ENCODE results near the gene LRRC25. TPM values are rescaled to one million over a fixed set of nuclear protein-coding genes. Genes with fewer than 3 reads are reported as not detected.

LRRC25 gene
- total RNA-seq, 1 donor from 2014 or later = not detected

- TF ChIP-seq, protein P1, sequence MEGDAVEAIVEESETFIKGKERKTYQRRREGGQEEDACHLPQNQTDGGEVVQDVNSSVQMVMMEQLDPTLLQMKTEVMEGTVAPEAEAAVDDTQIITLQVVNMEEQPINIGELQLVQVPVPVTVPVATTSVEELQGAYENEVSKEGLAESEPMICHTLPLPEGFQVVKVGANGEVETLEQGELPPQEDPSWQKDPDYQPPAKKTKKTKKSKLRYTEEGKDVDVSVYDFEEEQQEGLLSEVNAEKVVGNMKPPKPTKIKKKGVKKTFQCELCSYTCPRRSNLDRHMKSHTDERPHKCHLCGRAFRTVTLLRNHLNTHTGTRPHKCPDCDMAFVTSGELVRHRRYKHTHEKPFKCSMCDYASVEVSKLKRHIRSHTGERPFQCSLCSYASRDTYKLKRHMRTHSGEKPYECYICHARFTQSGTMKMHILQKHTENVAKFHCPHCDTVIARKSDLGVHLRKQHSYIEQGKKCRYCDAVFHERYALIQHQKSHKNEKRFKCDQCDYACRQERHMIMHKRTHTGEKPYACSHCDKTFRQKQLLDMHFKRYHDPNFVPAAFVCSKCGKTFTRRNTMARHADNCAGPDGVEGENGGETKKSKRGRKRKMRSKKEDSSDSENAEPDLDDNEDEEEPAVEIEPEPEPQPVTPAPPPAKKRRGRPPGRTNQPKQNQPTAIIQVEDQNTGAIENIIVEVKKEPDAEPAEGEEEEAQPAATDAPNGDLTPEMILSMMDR (conservative IDR thresholded peaks at IDR 0.05) = no peak
- H3K36me3 Mint-ChIP-seq (ENCODE audit: low read depth) = no peaks in the 10 kb centered on the region
- peak overlapping the region; percentile 60 for H3K4me3 Mint-ChIP-seq
- no peak for DNase-seq (ENCODE audit: low read depth, low spot score)
- peaks cover 29% of the 10 kb centered on the region for H3K4me1 Mint-ChIP-seq
- no peaks in the 10 kb centered on the region for H3K9me3 Mint-ChIP-seq
- H3K27me3 Mint-ChIP-seq (ENCODE audit: low read depth) = peaks cover 17% of the 10 kb centered on the region
- H3K27ac Mint-ChIP-seq (ENCODE audit: unreplicated experiment) = peak overlapping the region; percentile 67
Observed at GRCh38 chr19:18423258-18424020, 26.0 kb upstream of the LRRC25 start.

GRCh38 chr19:18422530-18423191 is 25.2 kb upstream of the LRRC25 start:
- Mint-ChIP-seq H3K27ac (ENCODE audit: unreplicated experiment) (peak overlapping the region; percentile 67), H3K36me3 (ENCODE audit: low read depth) (no peaks in the 10 kb centered on the region), H3K27me3 (ENCODE audit: low read depth) (peaks cover 22% of the 10 kb centered on the region), H3K4me1 (peaks cover 32% of the 10 kb centered on the region), H3K9me3 (no peaks in the 10 kb centered on the region), H3K4me3 (peak overlapping the region; percentile 78)
- TF ChIP-seq, protein P1 (conservative IDR thresholded peaks at IDR 0.05) = no peak
- no peak for DNase-seq (ENCODE audit: low read depth, low spot score)

DNA sequence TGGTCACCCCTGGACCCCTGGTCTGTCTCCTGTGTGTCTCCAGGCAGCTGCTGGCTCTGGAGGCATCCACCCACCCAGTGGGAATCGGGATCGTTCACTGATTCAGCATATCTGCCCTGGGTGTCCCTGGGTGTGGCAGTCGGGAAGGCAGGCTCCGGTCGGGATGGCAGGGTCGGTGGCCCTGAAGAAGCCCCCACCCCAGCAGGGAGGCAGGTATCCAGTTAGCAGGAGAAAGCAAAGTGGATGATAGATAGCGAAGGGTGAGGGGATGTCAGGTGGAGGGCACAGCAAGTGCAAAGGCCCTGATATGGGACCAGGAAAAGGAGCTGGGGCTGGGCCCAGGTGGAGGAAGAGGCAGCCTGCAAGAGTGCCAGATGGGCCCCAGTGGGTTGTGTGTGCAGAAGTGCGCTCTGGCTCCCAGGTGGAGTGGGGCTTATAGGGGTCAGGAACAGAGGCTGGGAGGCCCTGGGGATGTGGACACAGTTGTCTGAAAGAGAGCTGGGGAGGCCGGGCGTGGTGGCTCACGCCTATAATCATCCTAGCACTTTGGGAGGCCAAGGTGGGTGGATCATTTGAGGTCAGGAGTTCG is 24.0 kb upstream of the LRRC25 start:
- H3K27ac Mint-ChIP-seq (ENCODE audit: unreplicated experiment) = no peak overlapping the region
- TF ChIP-seq, protein P1 (conservative IDR thresholded peaks at IDR 0.05) = no peak
- peak overlapping the region; percentile 78 for H3K4me3 Mint-ChIP-seq
- peaks cover 28% of the 10 kb centered on the region for H3K27me3 Mint-ChIP-seq (ENCODE audit: low read depth)
- no peaks in the 10 kb centered on the region for H3K9me3 Mint-ChIP-seq
- no peak for DNase-seq (ENCODE audit: low read depth, low spot score)
- peaks cover 40% of the 10 kb centered on the region for H3K4me1 Mint-ChIP-seq
- H3K36me3 Mint-ChIP-seq (ENCODE audit: low read depth) = no peaks in the 10 kb centered on the region

DNA sequence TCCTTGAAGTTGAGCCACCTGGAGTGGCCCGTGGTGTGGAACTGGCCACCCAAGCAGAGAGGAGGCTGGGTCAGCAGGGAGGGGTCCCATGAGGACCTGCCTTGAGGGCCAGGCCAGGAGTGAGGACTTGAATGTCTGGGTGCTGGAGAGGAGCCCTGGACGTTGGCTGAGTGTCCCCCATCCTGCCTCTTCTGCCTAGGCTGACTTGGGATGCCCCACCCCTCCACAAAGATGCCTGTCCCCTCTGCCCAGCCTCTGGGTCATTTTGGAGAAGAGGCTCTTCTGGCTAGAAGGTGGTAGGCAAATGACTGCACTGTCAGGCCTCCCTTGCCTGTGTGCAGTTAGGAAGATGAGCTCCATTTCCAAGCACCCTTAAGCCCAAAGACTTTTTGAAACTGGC is 23.5 kb upstream of the LRRC25 start:
- Mint-ChIP-seq H3K36me3 (ENCODE audit: low read depth) (no peaks in the 10 kb centered on the region), H3K4me3 (peak overlapping the region; percentile 78), H3K27ac (ENCODE audit: unreplicated experiment) (no peak overlapping the region), H3K9me3 (no peaks in the 10 kb centered on the region), H3K27me3 (ENCODE audit: low read depth) (peaks cover 32% of the 10 kb centered on the region), H3K4me1 (peaks cover 42% of the 10 kb centered on the region)
- TF ChIP-seq, protein P1 (conservative IDR thresholded peaks at IDR 0.05) = no peak
- DNase-seq (ENCODE audit: low read depth, low spot score) = no peak

DNA sequence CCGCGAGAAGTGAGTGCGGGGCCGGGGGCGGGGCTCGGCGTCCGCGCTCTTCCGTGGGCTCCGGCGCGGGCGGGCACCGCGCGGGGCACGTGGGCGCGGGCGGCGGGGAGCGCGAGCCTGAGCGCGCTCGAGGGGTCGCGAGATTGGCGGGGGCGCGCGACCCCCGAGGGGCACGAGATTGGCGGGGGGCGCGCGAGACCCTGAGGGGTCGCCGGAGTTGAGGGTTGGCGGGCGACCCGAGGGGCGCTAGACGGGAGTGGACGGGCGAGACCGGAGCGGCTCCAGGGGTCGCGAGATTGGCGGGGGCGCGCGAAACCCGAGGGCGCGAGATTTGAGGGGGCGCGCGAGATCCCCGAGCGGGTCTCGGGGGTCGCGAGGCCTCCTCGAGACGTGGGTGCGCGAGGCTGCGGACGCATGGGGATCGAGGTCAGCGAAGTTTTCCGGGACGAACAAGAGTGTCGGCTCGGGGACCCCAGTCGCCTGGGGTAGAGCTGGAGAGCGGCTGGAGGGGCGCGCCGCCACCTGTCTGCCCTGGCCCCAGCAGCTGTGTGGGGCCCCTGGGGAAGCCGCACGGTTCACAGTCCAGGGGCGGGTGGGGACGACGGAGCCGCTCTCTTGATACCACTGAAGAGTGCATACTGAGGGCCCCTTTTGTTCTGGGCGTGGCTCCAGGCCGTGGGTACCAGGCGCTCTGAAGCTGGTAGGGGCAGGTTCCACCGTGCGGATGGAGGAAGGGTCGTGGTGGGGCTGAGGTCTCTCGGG is 22.5 kb upstream of the LRRC25 start:
- H3K27ac Mint-ChIP-seq (ENCODE audit: unreplicated experiment) = no peak overlapping the region
- H3K4me1 Mint-ChIP-seq = peaks cover 43% of the 10 kb centered on the region
- peaks cover 34% of the 10 kb centered on the region for H3K27me3 Mint-ChIP-seq (ENCODE audit: low read depth)
- H3K36me3 Mint-ChIP-seq (ENCODE audit: low read depth) = no peaks in the 10 kb centered on the region
- TF ChIP-seq, protein P1 (conservative IDR thresholded peaks at IDR 0.05) = no peak
- H3K4me3 Mint-ChIP-seq = peak overlapping the region; percentile 89
- no peak for DNase-seq (ENCODE audit: low read depth, low spot score)
- no peaks in the 10 kb centered on the region for H3K9me3 Mint-ChIP-seq

Data from neural crest cell (in vitro differentiated cells).